AG04449 (cell line): ENCODE results near the gene SDSL.

Source experiments
- CTCF ChIA-PET: fragments of 350-600 bp; formaldehyde crosslinking; extraction: SDS; loops from one replicate; lab custom pipeline; 2021; ENCODE audit warnings: antibody characterized with exemption; lab: Yijun Ruan, JAX
- POLR2A ChIA-PET: fragments of 400-600, 350-600 bp; formaldehyde crosslinking; extraction: SDS; loops from one replicate; lab custom pipeline; 2020; ENCODE audit warnings: antibody characterized with exemption, inconsistent platforms; lab: Yijun Ruan, JAX
- DNase-seq: peaks from one replicate; pipeline ENCODE4 v3.0.0-alpha.2; 2010; ENCODE audit warnings: low read depth, low spot score
- H3K4me3 ChIP-seq: 2 replicates; pipeline ENCODE4 v1.5.1; 2011; ENCODE audit warnings: low read depth, mild to moderate bottlenecking, control low read depth, low read length
- TF ChIP-seq, protein P1 (sequence below): IDR thresholded peaks from one replicate; pipeline ENCODE4 v1.5.1; 2011; ENCODE audit warnings: mild to moderate bottlenecking, moderate library complexity, low read length, control low read depth, inconsistent platforms; ENCODE audit not compliant: insufficient read depth; ENCODE audit errors: missing control alignments

SDSL gene

DNA sequence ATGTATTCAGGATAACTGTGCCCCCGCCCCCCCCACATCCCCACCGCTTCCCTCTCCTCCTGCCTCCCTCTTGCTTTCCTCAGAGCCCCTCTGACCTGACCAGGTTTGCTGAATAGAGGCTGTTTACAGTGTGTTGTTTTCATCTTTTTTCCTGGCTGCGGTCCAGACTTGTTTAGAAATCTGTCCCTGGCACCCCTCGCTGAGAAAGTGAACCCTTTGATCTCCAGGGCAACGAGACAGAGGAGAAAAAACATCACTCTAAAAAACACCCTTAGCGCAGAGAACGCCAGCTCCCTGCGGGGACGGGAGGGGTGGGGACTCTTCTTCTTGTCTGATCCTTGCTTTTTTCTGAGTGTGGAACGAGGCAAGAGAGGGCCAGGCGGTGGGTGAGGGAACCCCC lies 41.0 kb upstream of the SDSL start:
- CTCF ChIA-PET, result no interaction called here
- TF ChIP-seq, protein P1, sequence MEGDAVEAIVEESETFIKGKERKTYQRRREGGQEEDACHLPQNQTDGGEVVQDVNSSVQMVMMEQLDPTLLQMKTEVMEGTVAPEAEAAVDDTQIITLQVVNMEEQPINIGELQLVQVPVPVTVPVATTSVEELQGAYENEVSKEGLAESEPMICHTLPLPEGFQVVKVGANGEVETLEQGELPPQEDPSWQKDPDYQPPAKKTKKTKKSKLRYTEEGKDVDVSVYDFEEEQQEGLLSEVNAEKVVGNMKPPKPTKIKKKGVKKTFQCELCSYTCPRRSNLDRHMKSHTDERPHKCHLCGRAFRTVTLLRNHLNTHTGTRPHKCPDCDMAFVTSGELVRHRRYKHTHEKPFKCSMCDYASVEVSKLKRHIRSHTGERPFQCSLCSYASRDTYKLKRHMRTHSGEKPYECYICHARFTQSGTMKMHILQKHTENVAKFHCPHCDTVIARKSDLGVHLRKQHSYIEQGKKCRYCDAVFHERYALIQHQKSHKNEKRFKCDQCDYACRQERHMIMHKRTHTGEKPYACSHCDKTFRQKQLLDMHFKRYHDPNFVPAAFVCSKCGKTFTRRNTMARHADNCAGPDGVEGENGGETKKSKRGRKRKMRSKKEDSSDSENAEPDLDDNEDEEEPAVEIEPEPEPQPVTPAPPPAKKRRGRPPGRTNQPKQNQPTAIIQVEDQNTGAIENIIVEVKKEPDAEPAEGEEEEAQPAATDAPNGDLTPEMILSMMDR, result no peak
- DNase-seq, result no peak
- POLR2A ChIA-PET, result no interaction called here
- H3K4me3 ChIP-seq, result no peak overlapping the region

DNA sequence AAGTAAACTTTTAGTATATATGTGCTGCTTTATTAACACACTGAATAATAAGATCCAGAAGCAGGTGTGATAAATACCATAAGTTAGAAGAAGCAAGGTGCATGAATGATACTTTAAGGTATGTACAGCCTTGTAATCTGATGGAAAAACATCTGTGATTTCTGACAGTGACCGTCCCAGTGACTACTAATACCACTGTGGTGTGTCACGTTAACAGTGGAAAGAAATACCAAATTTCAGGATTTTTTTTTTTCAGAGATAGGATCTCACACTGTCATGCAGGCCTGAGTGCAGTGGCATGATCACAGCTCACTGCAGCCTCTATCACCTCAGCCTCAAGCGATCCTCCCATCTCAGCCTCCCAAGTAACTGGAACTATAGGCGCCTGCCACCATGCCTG lies 40.0 kb upstream of the SDSL start:
- ChIA-PET POLR2A (no interaction called here), CTCF (interaction anchor here (0.7 to 1.5 kb wide), 3 partner anchors 19 to 185 kb away, joined by 3 to 4 read pairs (median 3); no protein-coding TSS in a partner anchor)
- DNase-seq, result no peak
- no peak overlapping the region for H3K4me3 ChIP-seq
- TF ChIP-seq, protein P1, result no peak

DNA sequence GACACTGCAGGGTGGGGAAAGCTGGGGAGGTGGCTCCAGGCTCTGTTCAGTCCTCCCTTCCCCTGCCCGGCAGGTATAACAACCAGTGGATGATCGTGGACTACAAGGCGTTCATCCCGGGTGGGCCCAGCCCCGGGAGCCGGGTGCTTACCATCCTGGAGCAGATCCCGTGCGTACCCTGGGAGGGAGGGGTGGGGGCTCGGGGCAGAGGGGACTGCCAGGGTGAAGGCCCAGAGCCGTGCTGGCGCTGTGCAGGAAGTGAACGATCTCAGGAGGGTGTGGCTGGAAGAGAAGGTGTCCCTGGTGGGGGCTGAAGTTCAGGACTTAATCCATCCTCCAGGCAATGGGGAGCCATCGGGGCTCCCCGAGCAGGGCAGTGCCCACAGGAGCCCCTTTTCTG lies 37.4 kb upstream of the SDSL start:
- no peak overlapping the region for H3K4me3 ChIP-seq
- POLR2A ChIA-PET, result no interaction called here
- CTCF ChIA-PET, result interaction anchor here (1.5 kb wide), 1 partner anchor 38 kb away, joined by 3 read pairs; the partner anchor contains the start of gene SDSL
- no peak for DNase-seq
- TF ChIP-seq, protein P1, result no peak

- ChIA-PET CTCF (interaction anchor here (1.5 kb wide), 1 partner anchor 37 kb away, joined by 3 read pairs; the partner anchor contains the start of gene SDSL), POLR2A (no interaction called here)
- TF ChIP-seq, protein P1, result no peak
- DNase-seq, result no peak
- H3K4me3 ChIP-seq, result no peak overlapping the region
Measured at GRCh38 chr12:113385282-113385882, 36.8 kb upstream of the SDSL start.

GRCh38 chr12:113386866-113387566 lies 35.2 kb upstream of the SDSL start:
- no peak overlapping the region for H3K4me3 ChIP-seq
- DNase-seq, result no peak
- ChIA-PET CTCF (no interaction called here), POLR2A (no interaction called here)
- TF ChIP-seq, protein P1, result no peak

GRCh38 chr12:113387631-113388030 lies 34.5 kb upstream of the SDSL start:
- no peak overlapping the region for H3K4me3 ChIP-seq
- ChIA-PET POLR2A (no interaction called here), CTCF (no interaction called here)
- TF ChIP-seq, protein P1, result no peak
- no peak for DNase-seq
